Retina (tissue), 1 donor: ENCODE measurements around the gene TMED5.
"Not testable (repeated sequence)": the region's sequence is repeated elsewhere in the genome, so short reads cannot be mapped to it uniquely, and the experiment has no call there.

ENCODE experiments used
- DNase-seq: peaks from one replicate; pipeline ENCODE4 v3.0.0-alpha.2; 2016

The TMED5 gene

DNA sequence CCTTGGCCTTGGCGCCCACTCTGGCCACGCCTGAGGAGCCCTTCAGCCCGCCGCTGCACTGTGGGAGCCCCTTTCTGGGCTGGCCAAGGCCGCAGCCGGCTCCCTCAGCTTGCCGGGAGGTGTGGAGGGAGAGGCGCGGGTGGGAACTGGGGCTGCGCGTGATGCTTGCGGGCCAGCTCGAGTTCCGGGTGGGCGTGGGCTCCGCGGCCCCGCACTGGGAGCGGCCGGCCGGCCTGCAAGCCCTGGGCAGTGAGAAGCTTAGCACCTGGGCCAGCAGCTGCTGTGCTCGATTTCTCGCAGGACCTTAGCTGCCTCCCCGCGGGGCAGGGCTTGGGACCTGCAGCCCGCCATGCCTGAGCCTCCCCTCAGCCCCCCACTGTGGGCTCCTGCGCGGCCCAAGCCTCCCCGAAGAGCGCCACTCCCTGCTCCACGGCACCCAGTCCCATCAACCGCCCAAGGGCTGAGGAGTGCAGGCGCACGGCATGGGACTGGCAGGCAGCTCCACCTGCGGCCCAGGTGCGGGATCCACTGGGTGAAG is 10.0 kb downstream of the TMED5 start:
- not testable (repeated sequence) for DNase-seq

DNA sequence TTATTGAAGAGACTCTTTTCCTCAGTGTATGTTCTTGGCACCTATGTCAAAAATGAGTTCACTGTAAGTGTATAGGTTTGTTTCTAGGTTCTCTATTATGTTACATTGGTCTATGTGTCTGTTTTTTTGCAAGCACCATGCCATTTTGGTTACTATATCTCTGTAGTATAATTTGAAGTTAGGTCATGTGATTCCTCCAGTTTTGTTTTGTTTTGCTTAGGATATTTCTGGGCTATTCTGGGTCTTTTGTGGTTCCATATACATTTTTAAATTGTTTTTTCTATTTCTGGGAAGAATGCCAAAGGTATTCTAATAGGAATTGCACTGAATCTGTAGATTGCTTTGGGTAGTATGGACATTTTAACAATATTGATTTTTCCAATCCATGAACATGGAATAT is 13.2 kb downstream of the TMED5 start:
- DNase-seq, result no peak

DNA sequence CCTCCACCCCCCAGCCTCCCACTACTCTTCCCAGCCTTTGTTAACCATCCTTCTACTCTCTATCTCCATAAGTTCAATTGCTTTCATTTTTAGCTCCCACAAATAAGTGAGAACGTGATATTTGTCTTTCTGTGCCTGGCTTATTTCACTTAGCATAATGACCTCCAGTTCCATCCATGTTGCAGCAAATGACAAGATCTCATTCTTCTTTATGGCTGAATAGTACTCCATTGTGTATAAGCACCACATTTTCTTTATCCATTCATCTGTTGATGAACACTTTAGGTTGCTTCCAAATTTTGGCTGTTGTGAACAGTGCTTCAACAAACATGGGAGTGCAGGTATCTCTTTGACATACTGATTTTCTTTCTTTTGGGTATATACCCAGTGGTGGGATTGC is 14.3 kb downstream of the TMED5 start:
- DNase-seq, result not testable (repeated sequence)

DNA sequence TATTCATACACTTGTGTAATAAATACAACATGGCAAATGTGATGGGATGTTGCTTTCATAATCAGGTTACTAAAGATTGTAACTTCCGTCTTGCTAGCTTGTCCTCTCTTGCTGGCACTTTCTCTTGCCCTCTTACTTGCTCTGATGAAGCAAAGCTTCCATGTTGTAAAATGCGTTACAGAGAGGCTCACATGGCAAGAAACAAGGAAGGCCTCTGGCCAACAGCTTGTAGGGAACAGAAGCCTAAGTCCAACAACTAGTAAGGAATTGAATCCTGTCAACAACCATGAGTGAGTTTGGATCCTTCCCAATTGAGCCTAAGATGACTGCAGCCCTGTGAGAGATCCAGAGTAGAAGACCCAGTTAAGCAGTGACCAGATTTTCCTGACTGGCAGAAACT is 15.4 kb downstream of the TMED5 start:
- no peak for DNase-seq

DNA sequence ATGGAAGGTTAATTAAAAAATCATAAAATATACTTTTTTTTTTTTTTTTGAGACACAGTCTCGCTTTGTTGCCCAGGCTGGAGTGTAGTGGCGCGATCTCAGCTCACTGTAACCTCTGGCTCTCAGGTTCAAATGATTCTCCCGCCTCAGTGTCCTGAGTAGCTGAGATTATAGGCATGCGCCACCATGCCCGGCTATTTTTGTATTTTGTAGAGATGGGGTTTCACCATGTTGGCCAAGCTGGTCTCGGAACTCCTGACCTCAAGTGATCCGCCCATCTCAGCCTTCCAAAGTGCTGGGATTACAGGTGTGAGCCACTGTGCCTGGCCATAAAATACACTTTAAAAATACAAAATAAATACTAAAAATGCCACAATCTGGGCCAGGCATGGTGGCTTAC is 16.9 kb downstream of the TMED5 start:
- DNase-seq, result not testable (repeated sequence)

DNA sequence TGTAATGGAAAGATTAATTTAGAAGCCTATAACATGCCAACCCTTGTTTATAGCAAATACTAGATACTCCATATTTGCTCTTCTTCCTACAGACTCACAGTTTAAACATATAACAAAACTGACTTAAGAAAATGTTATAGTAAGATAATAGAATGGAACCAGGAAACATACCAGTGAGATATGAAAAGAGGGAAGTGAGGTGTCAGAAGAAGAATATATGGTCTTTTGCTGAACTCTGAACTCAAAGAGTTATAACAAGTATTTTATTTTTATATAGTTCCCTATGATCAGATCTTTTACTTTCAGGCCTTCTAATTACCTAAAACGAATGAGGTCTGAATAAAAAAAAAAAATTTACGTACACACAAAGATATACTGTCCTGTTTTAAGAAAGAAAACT is 20.9 kb downstream of the TMED5 start:
- DNase-seq, result no peak

DNA sequence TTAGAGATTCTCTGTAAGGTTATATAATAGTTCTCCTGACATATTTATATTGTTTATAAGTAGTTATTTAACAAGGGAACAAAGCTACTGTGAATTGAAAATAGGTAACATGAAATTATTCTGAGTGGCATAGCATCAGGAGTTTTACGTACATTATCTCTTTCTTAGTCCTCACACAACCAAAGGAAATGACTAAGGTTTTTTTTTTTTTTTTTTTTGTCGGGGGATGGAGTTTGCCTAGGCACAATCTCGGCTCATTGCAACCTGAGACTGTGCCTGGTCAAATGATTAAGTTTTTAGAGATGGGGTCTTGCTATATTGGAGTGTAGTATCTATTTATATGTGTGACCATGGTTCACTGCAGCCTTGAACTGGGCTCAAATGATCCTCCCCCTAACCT is 24.9 kb downstream of the TMED5 start:
- DNase-seq, result no peak

DNA sequence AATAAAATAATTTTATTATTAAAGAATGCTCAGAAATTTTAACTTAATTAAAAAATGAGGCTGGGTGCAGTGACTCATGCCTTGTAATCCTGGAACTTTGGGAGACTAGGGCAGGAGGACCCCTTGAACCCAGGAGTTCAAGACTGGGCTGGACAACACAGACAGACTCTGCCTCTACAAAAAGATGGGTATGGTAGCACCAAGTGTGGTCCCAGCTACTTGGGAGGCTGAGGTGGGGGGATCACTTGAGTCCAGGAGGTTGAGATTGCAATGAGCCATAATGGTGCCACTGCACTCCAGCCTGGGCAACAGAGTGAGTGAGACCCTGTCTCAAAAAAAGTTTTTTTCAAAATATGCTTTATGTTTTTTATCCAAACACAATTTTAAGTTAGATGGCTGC is 25.3 kb downstream of the TMED5 start:
- no peak for DNase-seq

DNA sequence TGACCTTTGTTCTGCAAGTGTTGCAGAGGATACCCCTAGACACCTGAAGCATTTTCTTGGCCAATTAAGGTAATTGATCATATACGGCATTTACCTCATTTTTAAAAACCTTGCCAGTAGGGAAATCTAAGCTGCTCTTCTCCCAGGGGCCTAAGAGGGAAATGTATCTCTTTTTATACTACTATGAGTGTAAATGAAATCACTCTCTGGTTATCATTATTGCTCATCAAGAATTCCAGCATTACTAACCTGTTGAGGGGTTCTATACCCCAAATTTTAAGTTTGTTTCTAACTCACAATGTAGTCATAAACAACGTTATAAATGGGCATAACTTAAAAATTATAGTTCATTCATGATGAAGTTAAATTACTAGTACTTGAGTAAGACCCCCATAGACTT is 27.4 kb downstream of the TMED5 start:
- DNase-seq, result no peak

DNA sequence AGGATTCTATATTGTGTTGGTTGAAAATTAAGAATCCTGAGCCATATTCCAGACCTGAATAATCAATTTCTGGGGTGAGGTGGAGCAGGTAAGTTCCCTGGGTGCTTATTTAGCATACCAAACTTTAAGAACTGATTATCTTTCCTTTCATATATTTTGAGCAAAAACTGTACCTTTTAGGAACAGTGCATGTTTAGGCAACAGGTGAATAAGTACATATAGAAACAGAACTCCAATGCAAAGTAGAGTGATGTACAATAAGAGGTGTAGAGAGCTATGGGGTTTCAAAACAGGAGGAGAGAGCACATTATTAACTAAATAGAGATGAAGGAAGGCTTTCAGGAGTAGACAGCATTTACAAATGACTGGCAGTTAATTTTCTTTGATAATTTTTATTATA is 28.7 kb downstream of the TMED5 start:
- no peak for DNase-seq

DNA sequence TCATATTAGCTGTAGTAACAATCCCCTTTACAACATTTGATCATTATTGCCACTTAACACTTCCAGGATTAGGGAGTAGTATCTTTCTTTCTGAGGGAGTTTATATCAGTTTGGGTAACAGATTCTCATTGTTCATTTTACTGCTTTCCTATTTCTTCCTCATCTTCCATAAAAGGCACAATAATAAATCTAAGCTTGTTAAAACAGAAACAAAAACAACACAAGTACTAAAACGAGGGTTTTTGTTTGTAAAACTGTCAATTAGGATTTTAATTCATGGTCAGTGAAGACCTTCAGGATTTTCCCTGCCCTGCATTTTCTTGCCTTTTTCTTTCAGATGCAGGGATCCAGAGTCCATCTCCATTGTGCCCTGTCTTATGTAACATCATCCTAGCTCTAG is 29.5 kb downstream of the TMED5 start:
- no peak for DNase-seq

DNA sequence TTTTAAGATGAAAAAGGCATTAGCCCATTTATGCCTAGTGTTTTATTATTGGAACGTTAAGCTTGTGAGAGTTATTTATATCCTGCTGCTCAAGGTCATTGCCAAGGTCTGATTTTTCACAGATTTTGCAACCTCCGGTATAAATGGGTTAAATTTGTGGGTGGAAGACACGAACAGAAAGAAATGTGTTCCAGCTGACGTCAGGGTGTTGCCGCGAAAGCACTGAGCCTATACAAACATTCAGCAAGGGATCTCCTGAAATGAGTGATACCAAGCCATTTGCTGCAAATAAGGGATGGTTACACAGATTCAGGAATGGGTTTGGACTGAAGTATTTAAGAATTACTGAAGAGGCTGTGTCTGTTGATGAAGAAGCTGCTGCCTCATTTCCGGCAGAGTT is 32.2 kb downstream of the TMED5 start:
- DNase-seq, result no peak

DNA sequence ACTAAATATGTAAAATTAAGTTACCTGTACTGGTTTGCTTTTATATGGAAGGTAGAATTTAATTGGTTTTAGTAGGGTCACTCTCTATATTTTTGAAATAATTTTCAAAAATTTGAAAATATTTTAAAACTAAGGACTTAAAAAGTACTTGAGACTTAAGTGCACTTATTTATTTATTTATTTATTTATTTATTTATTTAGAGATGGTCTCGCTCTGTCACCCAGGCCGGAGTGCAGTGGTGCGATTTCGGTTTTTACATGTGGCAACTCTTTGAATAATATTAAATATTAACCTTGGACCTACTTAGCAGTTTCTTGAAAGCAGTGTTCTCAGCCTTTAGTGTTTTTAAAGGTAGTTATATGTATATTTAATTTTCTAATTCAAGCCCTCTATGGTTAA is 36.4 kb downstream of the TMED5 start:
- no peak for DNase-seq

DNA sequence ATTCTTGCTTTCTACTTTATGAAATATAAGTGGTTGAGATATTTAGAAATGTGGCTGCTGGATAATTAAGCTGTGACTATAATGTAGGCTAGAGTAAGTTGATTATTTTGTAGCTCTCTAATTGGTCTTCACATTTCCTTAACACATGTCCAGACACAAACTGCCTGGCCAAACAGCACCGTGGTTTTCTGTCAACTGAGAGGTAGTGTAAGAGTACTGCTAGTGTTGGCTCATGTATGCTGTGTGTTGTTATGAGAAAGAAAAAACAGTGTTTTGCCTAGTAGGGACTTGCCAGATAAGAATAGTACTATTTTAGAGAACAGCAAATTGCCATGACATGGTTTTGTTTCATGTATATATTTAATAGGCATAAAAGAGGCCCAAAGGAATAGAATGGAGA is 37.1 kb downstream of the TMED5 start:
- no peak for DNase-seq

DNA sequence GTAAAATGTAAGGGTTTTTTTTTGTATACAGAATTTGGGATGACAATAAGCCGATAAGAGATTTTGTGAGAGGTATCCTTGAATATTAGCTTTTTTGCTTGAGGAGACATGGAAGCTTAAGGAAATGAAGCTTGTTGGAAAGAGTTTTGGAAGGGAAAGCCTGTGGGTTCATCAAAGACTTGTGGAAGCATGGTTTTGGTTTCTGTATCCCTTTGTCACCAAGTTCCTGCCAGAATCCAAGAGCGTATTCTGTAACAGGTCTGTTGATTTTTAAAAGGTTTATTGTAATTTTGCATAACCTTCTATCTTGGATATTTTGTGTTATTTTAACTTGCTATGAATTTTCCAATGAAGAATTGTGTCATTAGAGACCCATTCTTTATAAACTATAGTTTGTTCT is 38.1 kb downstream of the TMED5 start:
- no peak for DNase-seq

DNA sequence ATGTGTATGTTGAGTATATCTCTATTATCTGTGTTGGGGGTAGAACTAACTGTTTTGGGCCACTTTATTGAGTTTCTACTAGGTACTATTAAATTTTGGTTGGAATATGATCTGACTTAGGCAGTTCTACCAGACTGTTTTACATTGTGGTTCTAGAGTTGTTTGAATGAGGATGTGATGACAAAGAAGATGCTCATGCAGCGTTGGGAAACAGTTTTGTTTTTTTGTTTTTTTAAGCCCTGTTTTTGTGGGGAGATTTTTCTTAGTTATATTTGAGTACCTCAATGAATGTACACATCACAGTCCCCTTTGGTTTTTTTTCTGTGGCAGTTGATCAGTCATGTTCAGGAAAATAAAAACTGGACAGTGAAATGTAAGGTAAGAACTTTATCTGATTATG is 40.1 kb downstream of the TMED5 start:
- no peak for DNase-seq

DNA sequence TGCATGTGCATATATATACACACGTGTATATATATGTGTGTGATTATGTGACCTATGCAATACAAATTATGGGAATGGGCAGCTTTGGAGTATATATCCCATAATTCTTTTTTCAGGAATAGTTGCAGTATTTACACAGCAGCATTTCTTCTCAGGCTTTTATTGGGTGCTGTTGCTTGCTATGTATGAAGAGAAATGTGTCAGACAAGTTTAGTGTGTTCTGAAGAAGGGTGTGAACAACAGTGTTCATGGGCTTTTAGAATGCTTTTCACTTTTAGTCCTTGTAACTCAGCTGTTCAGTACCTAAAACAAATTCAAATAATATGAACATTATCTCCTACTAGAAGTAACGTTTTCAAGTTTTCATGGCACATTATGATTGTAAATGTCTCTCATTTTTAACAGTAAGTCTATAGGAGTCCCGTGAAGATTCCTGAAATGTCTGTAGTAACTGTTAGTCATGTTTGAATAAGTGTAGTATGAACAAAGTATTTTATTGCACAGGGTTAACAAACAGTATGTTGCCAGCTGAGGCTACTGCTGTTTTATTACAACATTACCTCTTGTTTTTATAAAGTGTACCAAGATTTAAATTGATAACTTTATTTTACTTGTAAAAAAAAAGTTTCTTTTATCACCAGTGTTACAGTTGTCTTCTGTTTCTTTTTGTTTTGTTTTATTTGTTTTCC is 42.5 kb downstream of the TMED5 start:
- DNase-seq, result no peak

DNA sequence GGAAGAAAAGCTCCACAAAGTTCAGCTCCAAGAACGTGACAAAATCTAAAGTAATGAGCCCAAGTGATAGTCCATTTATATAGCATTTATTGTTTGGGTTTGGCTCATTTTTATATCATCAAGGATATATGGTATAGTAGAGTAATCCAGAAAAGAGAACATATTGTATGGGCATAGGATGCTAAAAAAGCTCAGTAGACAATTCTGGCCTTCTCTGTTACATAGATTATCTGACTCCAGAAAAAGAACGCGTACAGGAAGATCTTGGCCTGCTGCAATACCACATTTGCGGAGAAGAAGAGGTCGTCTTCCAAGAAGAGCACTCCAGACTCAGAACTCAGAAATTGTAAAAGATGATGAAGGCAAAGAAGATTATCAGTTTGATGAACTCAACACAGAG is 43.8 kb downstream of the TMED5 start:
- no peak for DNase-seq

DNA sequence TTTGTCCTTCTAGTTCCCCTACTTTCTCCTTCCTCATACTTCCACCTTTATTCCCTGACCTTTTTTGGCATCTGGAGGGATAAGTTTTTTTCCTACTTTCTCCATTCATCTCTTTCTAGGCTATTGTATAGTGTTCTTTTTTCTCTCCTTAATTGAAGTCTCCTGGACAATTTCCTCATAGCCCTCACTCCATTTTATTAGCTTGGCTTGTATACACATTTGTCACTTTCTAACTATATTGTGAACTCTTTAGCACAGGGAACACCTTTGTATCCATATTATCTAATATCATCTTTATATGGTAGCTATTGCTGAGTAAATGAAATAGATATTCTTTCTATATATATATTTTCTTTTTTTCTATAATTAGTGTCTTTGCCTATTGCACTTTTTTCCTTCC is 47.6 kb downstream of the TMED5 start:
- no peak for DNase-seq

DNA sequence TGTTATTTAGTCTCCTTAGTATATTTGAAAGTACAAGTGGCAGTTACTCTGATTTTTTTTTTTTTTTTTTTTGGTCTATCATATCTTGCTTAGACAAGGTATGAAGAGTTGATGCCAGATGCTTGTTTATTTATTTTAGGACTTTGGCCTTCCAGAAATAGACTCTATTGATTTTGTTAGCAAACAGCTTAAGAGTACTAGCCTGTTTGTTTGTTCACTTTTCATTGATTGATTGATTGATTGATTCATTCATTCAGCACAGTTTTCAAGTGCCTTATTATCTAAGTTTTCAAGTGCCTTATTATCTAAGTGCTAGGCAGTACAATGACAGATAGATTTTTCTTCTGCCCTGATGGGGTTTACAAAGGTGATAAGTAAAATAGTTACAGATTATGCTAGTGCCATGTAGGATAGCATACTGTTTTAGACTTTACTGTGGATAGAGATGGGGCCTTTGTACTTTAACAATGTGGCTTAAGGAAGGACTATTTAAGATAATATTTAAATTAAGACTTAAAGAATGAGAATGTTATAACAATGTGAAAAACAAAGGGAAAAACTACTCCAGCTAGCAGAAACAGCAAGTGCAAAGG is 50.6 kb downstream of the TMED5 start:
- DNase-seq, result no peak

DNA sequence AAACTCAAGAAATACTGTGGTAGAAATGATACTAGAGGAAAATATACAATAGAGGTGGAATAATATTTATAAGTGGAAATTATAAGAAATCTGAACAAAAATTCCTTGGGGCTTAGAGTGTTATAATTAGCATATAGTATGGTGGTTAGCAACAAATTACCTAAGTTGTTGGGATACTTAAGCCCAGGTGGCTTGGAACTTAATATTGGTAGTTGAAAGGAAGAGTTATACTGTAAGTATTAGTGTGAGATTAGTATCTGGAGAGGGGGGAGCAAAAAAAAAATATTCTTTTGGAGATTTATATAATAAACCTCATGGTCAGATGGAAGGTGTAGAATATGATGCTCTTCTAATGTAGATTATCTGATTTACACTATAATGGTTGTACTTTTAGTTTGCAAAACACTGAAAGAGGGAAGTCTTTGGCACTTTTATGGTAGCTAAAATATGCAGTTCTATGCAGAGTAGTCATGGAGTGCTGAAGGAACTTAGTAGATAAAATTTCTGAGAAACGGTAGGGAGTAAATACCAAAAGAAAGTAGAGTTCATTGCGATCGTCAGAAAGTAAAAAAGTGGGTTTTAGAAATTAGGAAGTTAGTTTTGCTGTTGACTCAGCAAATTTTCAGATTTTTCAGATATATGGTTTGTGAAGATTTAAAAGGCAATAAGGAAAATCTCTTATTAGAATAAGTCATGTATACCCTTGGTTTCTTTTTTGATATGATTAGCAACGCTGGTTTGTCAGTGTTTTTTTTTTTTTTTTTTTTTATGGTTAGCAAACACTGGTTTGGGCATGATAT is 55.5 kb downstream of the TMED5 start:
- DNase-seq, result no peak

DNA sequence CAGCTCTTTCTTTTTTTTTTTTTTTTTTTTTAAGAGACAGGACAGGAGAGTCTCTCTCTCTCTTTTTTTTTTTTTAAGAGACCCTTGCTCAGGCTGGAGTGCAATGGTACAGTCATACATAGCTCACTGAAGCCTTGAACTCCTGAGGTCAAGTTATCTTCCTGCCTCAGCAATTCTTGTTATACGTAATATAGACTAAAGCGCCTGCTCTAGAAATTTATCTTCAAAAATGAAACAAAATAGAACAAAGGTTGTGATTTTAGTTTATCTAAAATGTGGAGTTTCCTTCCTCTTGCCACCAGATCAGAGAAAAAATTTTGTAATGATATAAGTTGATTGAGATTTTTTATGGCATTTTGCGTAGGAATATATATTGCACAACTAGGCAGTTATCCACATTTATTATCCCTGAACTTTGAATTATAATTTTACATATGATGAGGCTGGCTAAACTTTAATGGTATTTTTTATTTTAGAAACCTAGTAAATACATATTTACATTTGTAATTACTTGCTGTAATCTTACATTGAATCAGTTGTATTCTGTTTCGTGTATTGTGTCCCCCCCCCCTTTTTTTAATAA is 56.9 kb downstream of the TMED5 start:
- DNase-seq, result no peak

DNA sequence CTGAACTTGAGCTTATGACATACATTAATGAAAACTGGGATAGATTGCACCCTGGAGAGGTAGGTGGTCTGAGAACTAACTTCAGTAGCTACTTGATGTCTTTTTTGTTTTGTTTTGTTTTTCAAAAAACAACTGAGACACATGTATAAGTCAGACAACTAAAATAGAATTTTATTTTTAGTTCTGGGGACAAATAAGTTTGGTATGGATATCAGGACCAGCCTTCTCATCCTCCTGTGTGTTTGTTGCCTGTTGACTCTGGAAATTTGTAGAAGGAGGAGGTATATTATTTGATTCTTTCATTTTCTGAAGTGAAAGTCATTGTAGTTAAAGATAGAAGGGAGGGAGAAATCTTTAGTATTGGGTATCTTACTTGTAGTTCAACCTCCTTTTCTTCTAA is 59.6 kb downstream of the TMED5 start:
- DNase-seq, result no peak

DNA sequence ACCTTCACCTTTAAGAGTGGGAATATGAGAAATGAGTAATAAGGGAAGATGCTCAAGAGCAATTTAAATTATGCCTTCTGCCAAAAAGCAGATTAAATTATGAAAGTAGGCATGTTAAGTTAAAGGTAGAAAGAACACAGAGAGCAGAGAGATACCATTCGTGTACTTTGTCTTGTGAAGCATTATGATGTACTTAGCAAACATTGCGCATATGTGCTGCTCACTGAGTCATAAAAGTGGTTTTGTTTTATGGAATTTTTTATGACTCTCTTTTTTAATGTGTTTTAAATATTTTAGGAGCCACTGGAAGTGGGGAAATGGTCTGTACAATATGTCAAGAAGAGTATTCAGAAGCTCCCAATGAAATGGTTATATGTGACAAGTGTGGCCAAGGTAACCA is 65.8 kb downstream of the TMED5 start:
- DNase-seq, result no peak
